ENCODE data around the gene PIP5K1B.

The PIP5K1B gene

GRCh38 chr9:68844631-68845612, 139.9 kb downstream of the PIP5K1B start:
- TF ChIP-seq CTCF (IDR thresholded peaks at IDR 0.05; ENCODE audit: control insufficient read depth, insufficient read depth, low read depth, low read length, missing control alignments) = peak; percentile 57
- H3K4me3 ChIP-seq (ENCODE audit: control insufficient read depth, low read depth, low read length) = no peak overlapping the region
- DNase-seq (ENCODE audit: low read depth) = no peak

- H3K4me3 ChIP-seq (ENCODE audit: control insufficient read depth, low read depth, low read length) = no peak overlapping the region
- TF ChIP-seq CTCF (IDR thresholded peaks at IDR 0.05; ENCODE audit: control insufficient read depth, insufficient read depth, low read depth, low read length, missing control alignments) = no peak
Measured at GRCh38 chr9:68847765-68848164, 142.7 kb downstream of the PIP5K1B start.

GRCh38 chr9:68851657-68852056, 146.6 kb downstream of the PIP5K1B start:
- no peak for TF ChIP-seq CTCF (IDR thresholded peaks at IDR 0.05; ENCODE audit: control insufficient read depth, insufficient read depth, low read depth, low read length, missing control alignments)
- no peak overlapping the region for H3K4me3 ChIP-seq (ENCODE audit: control insufficient read depth, low read depth, low read length)
- no peak for DNase-seq (ENCODE audit: low read depth)

More at GRCh38 chr9:68847765-68848164, 142.7 kb downstream of the PIP5K1B start:
- no peak for DNase-seq (ENCODE audit: low read depth)

GRCh38 chr9:68852941-68853340, 147.9 kb downstream of the PIP5K1B start:
- TF ChIP-seq CTCF (IDR thresholded peaks at IDR 0.05; ENCODE audit: control insufficient read depth, insufficient read depth, low read depth, low read length, missing control alignments) = no peak
- H3K4me3 ChIP-seq (ENCODE audit: control insufficient read depth, low read depth, low read length) = no peak overlapping the region
- no peak for DNase-seq (ENCODE audit: low read depth)

GRCh38 chr9:68859347-68859746, 154.3 kb downstream of the PIP5K1B start:
- no peak for TF ChIP-seq CTCF (IDR thresholded peaks at IDR 0.05; ENCODE audit: control insufficient read depth, insufficient read depth, low read depth, low read length, missing control alignments)
- no peak for DNase-seq (ENCODE audit: low read depth)
- H3K4me3 ChIP-seq (ENCODE audit: control insufficient read depth, low read depth, low read length) = no peak overlapping the region

GRCh38 chr9:68860419-68860818, 155.4 kb downstream of the PIP5K1B start:
- no peak for DNase-seq (ENCODE audit: low read depth)
- no peak overlapping the region for H3K4me3 ChIP-seq (ENCODE audit: control insufficient read depth, low read depth, low read length)
- no peak for TF ChIP-seq CTCF (IDR thresholded peaks at IDR 0.05; ENCODE audit: control insufficient read depth, insufficient read depth, low read depth, low read length, missing control alignments)

Measured in AG09309 (cell line).